ENCODE data around the gene SLC35A3. TPM values are rescaled to one million over a fixed set of nuclear protein-coding genes. Genes with fewer than 3 reads are reported as not detected.

The SLC35A3 gene
- total and polyA plus RNA-seq, 9 of the 15 experiments (the other 6 are each of a cell fraction or from before 2014, with no cell fraction given): 3.5 to 21.7 (median 13.2) TPM

DNA sequence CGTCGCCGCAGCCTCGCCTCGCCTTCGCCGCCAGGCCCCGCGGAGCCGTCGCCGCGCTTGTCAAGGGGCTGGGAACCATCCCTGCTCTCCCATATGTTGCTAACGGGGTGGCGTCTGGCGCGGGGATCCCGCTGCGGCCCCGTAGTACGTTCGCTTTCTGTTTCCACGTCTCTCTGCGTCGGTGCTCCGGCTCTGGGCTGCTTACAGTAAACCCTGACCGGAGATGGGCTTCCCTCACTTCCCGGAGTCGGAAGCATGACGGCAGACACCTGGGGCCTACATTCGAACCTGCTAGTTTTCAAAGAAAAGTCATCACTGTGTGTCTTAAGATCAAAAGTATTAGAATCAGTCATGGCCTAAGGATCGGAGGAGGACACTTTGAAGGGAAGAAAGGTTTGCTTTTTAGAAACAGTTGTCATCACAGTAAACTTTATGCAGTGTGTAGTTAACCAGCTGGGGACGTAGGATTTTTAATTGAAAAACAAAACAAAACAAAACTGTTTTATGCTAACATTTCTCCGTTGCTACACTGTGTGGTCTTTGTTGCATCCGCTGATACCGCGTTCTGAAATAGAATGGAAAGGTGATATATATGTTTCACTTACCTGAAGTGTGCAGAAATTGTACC lies 69.0 kb downstream of the SLC35A3 start (continued):
- TF ChIP-seq, protein P1, sequence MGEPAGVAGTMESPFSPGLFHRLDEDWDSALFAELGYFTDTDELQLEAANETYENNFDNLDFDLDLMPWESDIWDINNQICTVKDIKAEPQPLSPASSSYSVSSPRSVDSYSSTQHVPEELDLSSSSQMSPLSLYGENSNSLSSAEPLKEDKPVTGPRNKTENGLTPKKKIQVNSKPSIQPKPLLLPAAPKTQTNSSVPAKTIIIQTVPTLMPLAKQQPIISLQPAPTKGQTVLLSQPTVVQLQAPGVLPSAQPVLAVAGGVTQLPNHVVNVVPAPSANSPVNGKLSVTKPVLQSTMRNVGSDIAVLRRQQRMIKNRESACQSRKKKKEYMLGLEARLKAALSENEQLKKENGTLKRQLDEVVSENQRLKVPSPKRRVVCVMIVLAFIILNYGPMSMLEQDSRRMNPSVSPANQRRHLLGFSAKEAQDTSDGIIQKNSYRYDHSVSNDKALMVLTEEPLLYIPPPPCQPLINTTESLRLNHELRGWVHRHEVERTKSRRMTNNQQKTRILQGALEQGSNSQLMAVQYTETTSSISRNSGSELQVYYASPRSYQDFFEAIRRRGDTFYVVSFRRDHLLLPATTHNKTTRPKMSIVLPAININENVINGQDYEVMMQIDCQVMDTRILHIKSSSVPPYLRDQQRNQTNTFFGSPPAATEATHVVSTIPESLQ (CRISPR knock-in tag; IDR thresholded peaks at IDR 0.05): no peak
- TF ChIP-seq ZNF707 (CRISPR knock-in tag; conservative IDR thresholded peaks at IDR 0.05): no peak
- TF ChIP-seq, protein P2, sequence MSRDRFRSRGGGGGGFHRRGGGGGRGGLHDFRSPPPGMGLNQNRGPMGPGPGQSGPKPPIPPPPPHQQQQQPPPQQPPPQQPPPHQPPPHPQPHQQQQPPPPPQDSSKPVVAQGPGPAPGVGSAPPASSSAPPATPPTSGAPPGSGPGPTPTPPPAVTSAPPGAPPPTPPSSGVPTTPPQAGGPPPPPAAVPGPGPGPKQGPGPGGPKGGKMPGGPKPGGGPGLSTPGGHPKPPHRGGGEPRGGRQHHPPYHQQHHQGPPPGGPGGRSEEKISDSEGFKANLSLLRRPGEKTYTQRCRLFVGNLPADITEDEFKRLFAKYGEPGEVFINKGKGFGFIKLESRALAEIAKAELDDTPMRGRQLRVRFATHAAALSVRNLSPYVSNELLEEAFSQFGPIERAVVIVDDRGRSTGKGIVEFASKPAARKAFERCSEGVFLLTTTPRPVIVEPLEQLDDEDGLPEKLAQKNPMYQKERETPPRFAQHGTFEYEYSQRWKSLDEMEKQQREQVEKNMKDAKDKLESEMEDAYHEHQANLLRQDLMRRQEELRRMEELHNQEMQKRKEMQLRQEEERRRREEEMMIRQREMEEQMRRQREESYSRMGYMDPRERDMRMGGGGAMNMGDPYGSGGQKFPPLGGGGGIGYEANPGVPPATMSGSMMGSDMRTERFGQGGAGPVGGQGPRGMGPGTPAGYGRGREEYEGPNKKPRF (IDR thresholded peaks at IDR 0.05; ENCODE audit: low read depth, low read length): no peak
- TF ChIP-seq, protein P3, sequence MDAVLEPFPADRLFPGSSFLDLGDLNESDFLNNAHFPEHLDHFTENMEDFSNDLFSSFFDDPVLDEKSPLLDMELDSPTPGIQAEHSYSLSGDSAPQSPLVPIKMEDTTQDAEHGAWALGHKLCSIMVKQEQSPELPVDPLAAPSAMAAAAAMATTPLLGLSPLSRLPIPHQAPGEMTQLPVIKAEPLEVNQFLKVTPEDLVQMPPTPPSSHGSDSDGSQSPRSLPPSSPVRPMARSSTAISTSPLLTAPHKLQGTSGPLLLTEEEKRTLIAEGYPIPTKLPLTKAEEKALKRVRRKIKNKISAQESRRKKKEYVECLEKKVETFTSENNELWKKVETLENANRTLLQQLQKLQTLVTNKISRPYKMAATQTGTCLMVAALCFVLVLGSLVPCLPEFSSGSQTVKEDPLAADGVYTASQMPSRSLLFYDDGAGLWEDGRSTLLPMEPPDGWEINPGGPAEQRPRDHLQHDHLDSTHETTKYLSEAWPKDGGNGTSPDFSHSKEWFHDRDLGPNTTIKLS (IDR thresholded peaks at IDR 0.05; ENCODE audit: borderline replicate concordance, low read depth): peak; percentile 32; the same call in 1 of the 2 replicates
- TF ChIP-seq, protein P4, sequence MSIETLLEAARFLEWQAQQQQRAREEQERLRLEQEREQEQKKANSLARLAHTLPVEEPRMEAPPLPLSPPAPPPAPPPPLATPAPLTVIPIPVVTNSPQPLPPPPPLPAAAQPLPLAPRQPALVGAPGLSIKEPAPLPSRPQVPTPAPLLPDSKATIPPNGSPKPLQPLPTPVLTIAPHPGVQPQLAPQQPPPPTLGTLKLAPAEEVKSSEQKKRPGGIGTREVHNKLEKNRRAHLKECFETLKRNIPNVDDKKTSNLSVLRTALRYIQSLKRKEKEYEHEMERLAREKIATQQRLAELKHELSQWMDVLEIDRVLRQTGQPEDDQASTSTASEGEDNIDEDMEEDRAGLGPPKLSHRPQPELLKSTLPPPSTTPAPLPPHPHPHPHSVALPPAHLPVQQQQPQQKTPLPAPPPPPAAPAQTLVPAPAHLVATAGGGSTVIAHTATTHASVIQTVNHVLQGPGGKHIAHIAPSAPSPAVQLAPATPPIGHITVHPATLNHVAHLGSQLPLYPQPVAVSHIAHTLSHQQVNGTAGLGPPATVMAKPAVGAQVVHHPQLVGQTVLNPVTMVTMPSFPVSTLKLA (conservative IDR thresholded peaks at IDR 0.05): no peak
- no peak for TF ChIP-seq ZFP36 (IDR thresholded peaks at IDR 0.05; ENCODE audit: low read depth, low read length, partially characterized antibody)
- TF ChIP-seq LCOR (CRISPR knock-in tag; IDR thresholded peaks at IDR 0.05): no peak
- TF ChIP-seq, protein P5, sequence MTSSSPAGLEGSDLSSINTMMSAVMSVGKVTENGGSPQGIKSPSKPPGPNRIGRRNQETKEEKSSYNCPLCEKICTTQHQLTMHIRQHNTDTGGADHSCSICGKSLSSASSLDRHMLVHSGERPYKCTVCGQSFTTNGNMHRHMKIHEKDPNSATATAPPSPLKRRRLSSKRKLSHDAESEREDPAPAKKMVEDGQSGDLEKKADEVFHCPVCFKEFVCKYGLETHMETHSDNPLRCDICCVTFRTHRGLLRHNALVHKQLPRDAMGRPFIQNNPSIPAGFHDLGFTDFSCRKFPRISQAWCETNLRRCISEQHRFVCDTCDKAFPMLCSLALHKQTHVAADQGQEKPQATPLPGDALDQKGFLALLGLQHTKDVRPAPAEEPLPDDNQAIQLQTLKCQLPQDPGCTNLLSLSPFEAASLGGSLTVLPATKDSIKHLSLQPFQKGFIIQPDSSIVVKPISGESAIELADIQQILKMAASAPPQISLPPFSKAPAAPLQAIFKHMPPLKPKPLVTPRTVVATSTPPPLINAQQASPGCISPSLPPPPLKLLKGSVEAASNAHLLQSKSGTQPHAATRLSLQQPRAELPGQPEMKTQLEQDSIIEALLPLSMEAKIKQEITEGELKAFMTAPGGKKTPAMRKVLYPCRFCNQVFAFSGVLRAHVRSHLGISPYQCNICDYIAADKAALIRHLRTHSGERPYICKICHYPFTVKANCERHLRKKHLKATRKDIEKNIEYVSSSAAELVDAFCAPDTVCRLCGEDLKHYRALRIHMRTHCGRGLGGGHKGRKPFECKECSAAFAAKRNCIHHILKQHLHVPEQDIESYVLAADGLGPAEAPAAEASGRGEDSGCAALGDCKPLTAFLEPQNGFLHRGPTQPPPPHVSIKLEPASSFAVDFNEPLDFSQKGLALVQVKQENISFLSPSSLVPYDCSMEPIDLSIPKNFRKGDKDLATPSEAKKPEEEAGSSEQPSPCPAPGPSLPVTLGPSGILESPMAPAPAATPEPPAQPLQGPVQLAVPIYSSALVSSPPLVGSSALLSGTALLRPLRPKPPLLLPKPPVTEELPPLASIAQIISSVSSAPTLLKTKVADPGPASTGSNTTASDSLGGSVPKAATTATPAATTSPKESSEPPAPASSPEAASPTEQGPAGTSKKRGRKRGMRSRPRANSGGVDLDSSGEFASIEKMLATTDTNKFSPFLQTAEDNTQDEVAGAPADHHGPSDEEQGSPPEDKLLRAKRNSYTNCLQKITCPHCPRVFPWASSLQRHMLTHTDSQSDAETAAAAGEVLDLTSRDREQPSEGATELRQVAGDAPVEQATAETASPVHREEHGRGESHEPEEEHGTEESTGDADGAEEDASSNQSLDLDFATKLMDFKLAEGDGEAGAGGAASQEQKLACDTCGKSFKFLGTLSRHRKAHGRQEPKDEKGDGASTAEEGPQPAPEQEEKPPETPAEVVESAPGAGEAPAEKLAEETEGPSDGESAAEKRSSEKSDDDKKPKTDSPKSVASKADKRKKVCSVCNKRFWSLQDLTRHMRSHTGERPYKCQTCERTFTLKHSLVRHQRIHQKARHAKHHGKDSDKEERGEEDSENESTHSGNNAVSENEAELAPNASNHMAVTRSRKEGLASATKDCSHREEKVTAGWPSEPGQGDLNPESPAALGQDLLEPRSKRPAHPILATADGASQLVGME (CRISPR knock-in tag; IDR thresholded peaks at IDR 0.05): no peak
- TF ChIP-seq WHSC1 (IDR thresholded peaks at IDR 0.05; ENCODE audit: low read length): no peak
- TF ChIP-seq NELFE (IDR thresholded peaks at IDR 0.05; ENCODE audit: insufficient read depth, insufficient read length): no peak
- TF ChIP-seq KLF1 (tag; IDR thresholded peaks at IDR 0.05): no peak
- no peak for TF ChIP-seq MBD2 (IDR thresholded peaks at IDR 0.05; ENCODE audit: borderline replicate concordance, low read depth)
- TF ChIP-seq KAT8 (IDR thresholded peaks at IDR 0.05; ENCODE audit: low read depth): no peak
- TF ChIP-seq ETV1 (tag; conservative IDR thresholded peaks at IDR 0.05; ENCODE audit: low read depth): peak; percentile 61; the same call in 1 of the 2 replicates
